ENCODE results near the gene TMEM132D. TPM values are rescaled to one million over a fixed set of nuclear protein-coding genes. Genes with fewer than 3 reads are reported as not detected.

TMEM132D gene
- total and polyA plus RNA-seq, 2 of the 8 experiments (the other 6 are each of a cell fraction or from before 2014, with no cell fraction given), result 3.5 to 10.1 TPM

GRCh38 chr12:129681830-129682229 is 222.0 kb downstream of the TMEM132D start (continued):
- TF ChIP-seq BRCA1 (IDR thresholded peaks at IDR 0.05; ENCODE audit: low read depth, low read length) (no peak), SP2 (IDR thresholded peaks at IDR 0.05; ENCODE audit: low read length) (no peak), CHD2 (IDR thresholded peaks at IDR 0.05; ENCODE audit: low read length) (no peak), NANOG (IDR thresholded peaks at IDR 0.05; ENCODE audit: insufficient read depth, low read depth, low read length, poor library complexity, severe bottlenecking) (no peak), HDAC2 (IDR thresholded peaks at IDR 0.05; ENCODE audit: borderline replicate concordance in 1 of 2, low read depth in 2 of 2, low read length in 2 of 2) (no peak), TAF7 (optimal IDR thresholded peaks at IDR 0.05; ENCODE audit: borderline replicate concordance, low read depth, low read length) (no peak), USF2 (IDR thresholded peaks at IDR 0.05; ENCODE audit: low read length) (no peak)

All from H1 (cell line).